DOHH2 (cell line): ENCODE data around the gene BIRC3.

Source experiments
- EZH2phosphoT487 ChIP-seq: fragments of 200-600 bp; sonication (generic); IDR thresholded peaks from 2 replicates; pipeline ENCODE4 v1.6.1; 2017; ENCODE audit warnings: borderline replicate concordance, mild to moderate bottlenecking, antibody characterized with exemption, low read length, moderate library complexity, mixed read lengths
- TF ChIP-seq, protein P1 (sequence below): fragments of 200-600 bp; sonication (generic); IDR thresholded peaks from one replicate; pipeline ENCODE4 v1.5.1; 2014; ENCODE audit warnings: antibody characterized with exemption, mild to moderate bottlenecking, low read depth, low read length; ENCODE audit not compliant: poor library complexity, severe bottlenecking

DNA sequence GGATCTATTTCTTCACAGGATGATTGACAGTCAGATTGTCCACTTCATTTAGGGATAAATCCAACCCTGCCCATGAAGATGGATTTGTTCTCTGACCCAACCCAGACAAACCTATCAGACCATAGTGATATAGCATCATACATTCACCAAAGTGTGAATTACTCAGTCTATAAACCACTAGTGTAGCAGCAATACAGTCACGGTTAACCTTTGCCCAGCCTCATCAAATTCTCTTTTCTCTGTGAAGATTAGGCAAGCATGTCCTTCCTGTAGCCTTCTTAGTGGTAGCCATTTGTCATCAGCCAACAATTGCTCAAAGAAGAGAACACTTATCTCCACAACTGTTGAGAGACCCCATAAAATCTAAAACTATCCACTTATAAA is 15.3 kb downstream of the BIRC3 start:
- TF ChIP-seq, protein P1, sequence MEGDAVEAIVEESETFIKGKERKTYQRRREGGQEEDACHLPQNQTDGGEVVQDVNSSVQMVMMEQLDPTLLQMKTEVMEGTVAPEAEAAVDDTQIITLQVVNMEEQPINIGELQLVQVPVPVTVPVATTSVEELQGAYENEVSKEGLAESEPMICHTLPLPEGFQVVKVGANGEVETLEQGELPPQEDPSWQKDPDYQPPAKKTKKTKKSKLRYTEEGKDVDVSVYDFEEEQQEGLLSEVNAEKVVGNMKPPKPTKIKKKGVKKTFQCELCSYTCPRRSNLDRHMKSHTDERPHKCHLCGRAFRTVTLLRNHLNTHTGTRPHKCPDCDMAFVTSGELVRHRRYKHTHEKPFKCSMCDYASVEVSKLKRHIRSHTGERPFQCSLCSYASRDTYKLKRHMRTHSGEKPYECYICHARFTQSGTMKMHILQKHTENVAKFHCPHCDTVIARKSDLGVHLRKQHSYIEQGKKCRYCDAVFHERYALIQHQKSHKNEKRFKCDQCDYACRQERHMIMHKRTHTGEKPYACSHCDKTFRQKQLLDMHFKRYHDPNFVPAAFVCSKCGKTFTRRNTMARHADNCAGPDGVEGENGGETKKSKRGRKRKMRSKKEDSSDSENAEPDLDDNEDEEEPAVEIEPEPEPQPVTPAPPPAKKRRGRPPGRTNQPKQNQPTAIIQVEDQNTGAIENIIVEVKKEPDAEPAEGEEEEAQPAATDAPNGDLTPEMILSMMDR: no peak
- TF ChIP-seq EZH2phosphoT487: no peak
